ENCODE data around the gene TENM4. TPM values are rescaled to one million over a fixed set of nuclear protein-coding genes. Genes with fewer than 3 reads are reported as not detected.
"Not testable (repeated sequence)": the region's sequence is repeated elsewhere in the genome, so short reads cannot be mapped to it uniquely, and the experiment has no call there.

TENM4 gene
- total RNA-seq, 2 donors from 2014 or later, result 2.5 to 4.4 TPM

GRCh38 chr11:78841456-78842060 lies 599.3 kb downstream of the TENM4 start:
- DNase-seq, result peak; percentile 35
- ATAC-seq, result peak; percentile 61 to 90
- intact Hi-C loops (cut with DNase I), result no loop called here

- intact Hi-C loops (cut with DNase I), result no loop called here
- ATAC-seq, result peak; percentile 67 to 84
Measured at GRCh38 chr11:78840623-78841022, 600.2 kb downstream of the TENM4 start.

GRCh38 chr11:78840200-78840599 lies 600.6 kb downstream of the TENM4 start:
- DNase-seq (no peak), ATAC-seq (peak; percentile 50 to 62)
- intact Hi-C loops (cut with DNase I), result no loop called here

More at GRCh38 chr11:78840623-78841022, 600.2 kb downstream of the TENM4 start:
- DNase-seq, result peak; percentile 51

- intact Hi-C loops (cut with DNase I), result no loop called here
- DNase-seq (no peak), ATAC-seq (no peak)
Measured at GRCh38 chr11:78838417-78838816, 602.4 kb downstream of the TENM4 start.

GRCh38 chr11:78835646-78836045 lies 605.2 kb downstream of the TENM4 start:
- DNase-seq (no peak), ATAC-seq (no peak)
- intact Hi-C loops (cut with DNase I), result no loop called here

GRCh38 chr11:78834886-78835285 lies 605.9 kb downstream of the TENM4 start:
- intact Hi-C loops (cut with DNase I), result no loop called here
- DNase-seq, result no peak
- ATAC-seq, result no peak

- intact Hi-C loops (cut with DNase I), result no loop called here
- ATAC-seq (peak; percentile 47 to 63), DNase-seq (no peak)
Measured at GRCh38 chr11:78833237-78833636, 607.6 kb downstream of the TENM4 start.

GRCh38 chr11:78832226-78832947 lies 608.4 kb downstream of the TENM4 start:
- DNase-seq (no peak), ATAC-seq (no peak)
- intact Hi-C loops (cut with DNase I), result no loop called here

- no peak for ATAC-seq
- DNase-seq, result no peak
- intact Hi-C loops (cut with DNase I), result no loop called here
Measured at GRCh38 chr11:78831571-78831970, 609.3 kb downstream of the TENM4 start.

GRCh38 chr11:78830277-78830819 lies 610.5 kb downstream of the TENM4 start:
- ATAC-seq (no peak), DNase-seq (no peak)
- intact Hi-C loops (cut with DNase I), result no loop called here

- ATAC-seq (no peak), DNase-seq (no peak)
- intact Hi-C loops (cut with DNase I), result no loop called here
Measured at GRCh38 chr11:78829146-78829545, 611.7 kb downstream of the TENM4 start.

GRCh38 chr11:78828676-78829075 lies 612.2 kb downstream of the TENM4 start:
- intact Hi-C loops (cut with DNase I), result no loop called here
- DNase-seq (no peak), ATAC-seq (peak; percentile 23 to 40)

- DNase-seq; ATAC-seq; intact Hi-C loops (cut with DNase I): not testable (repeated sequence)
Measured at GRCh38 chr11:78827291-78827690, 613.5 kb downstream of the TENM4 start.

GRCh38 chr11:78825591-78826020 lies 615.2 kb downstream of the TENM4 start:
- ATAC-seq, result no peak
- intact Hi-C loops (cut with DNase I), result no loop called here
- no peak for DNase-seq

- DNase-seq (no peak), ATAC-seq (no peak)
- intact Hi-C loops (cut with DNase I), result no loop called here
Measured at GRCh38 chr11:78823588-78823987, 617.2 kb downstream of the TENM4 start.

- peak; percentile 37 for DNase-seq
- intact Hi-C loops (cut with DNase I), result no loop called here
- peak; percentile 19 to 82 for ATAC-seq
Measured at GRCh38 chr11:78822931-78823423, 617.9 kb downstream of the TENM4 start.

- intact Hi-C loops (cut with DNase I), result no loop called here
- no peak for ATAC-seq
- DNase-seq, result no peak
Measured at GRCh38 chr11:78821371-78822306, 619.2 kb downstream of the TENM4 start.

- intact Hi-C loops (cut with DNase I), result no loop called here
- no peak for ATAC-seq
- DNase-seq, result no peak
Measured at GRCh38 chr11:78820741-78821140, 620.1 kb downstream of the TENM4 start.

GRCh38 chr11:78818201-78818600 lies 622.6 kb downstream of the TENM4 start:
- no peak for ATAC-seq
- DNase-seq, result no peak
- intact Hi-C loops (cut with DNase I), result no loop called here
